K562 (cell line): ENCODE results near the gene FDX2. TPM values are rescaled to one million over a fixed set of nuclear protein-coding genes. Genes with fewer than 3 reads are reported as not detected.

ENCODE experiments used
- EP300 ChIP-seq: IDR thresholded peaks from 2 replicates; pipeline ENCODE4 v1.6.1; 2012; ENCODE audit warnings: low read length, improper control_type of control experiment
- FOSL1 ChIP-seq: fragments of 200-800 bp; sonication (Bioruptor generic); conservative IDR thresholded peaks from 2 replicates; pipeline ENCODE4 v1.6.1; 2016; ENCODE audit warnings: missing genetic modification characterization, missing compliant biosample characterization
- HLTF ChIP-seq: fragments of 450-650 bp; IDR thresholded peaks from 2 replicates; pipeline ENCODE4 v1.6.1; 2016
- HMG20B ChIP-seq: fragments of 250-450 bp; sonication (Bioruptor Pico); IDR thresholded peaks from 2 replicates; pipeline ENCODE4 v1.5.0; 2021; ENCODE audit warnings: mild to moderate bottlenecking
- KHSRP ChIP-seq: fragments of 450-650 bp; IDR thresholded peaks from 2 replicates; pipeline ENCODE4 v1.6.1; 2017
- NR2F6 ChIP-seq: fragments of 450-650 bp; formaldehyde crosslinking; IDR thresholded peaks from 2 replicates; pipeline ENCODE4 v1.4.0; 2020; ENCODE audit warnings: mild to moderate bottlenecking
- RBBP5 ChIP-seq: fragments of 200-600 bp; sonication (generic); IDR thresholded peaks from 2 replicates; pipeline ENCODE4 v1.6.1; 2012; ENCODE audit warnings: borderline replicate concordance, mild to moderate bottlenecking, low read length, control low read depth, inconsistent platforms; ENCODE audit not compliant: insufficient read depth, poor library complexity, severe bottlenecking
- SOX6 ChIP-seq: fragments of 450-650 bp; IDR thresholded peaks from 2 replicates; pipeline ENCODE4 v1.6.1; 2014; ENCODE audit warnings: mild to moderate bottlenecking
- ZBTB8A ChIP-seq: fragments of 450-650 bp; IDR thresholded peaks from 2 replicates; pipeline ENCODE4 v1.6.1; 2018; ENCODE audit warnings: mild to moderate bottlenecking, moderate library complexity; ENCODE audit not compliant: partially characterized antibody
- ZNF589 ChIP-seq: fragments of 200-800 bp; sonication (Bioruptor generic); IDR thresholded peaks from 2 replicates; pipeline ENCODE4 v1.6.1; 2016; ENCODE audit warnings: low read depth, missing genetic modification characterization, missing compliant biosample characterization
- polyA plus RNA-seq, 8 experiments: library from polyadenylated mRNA; depleted of rRNA in 4 of 8; stranded (reverse) in 5 of 8; unstranded in 3 of 8; fragments of >200 nt; fragmentation: Nextera tagmentation in 2 of 8; fragmentation: Illumina TruSeq in 1 of 8; extraction: Ambion mirVana in 2 of 8; extraction: Trizol in 1 of 8; gene quantifications; 2 replicates each; pipeline versions ENCODE4 v1.2.1 to v1.2.3, GENCODE V29; 2011 to 2014; ENCODE audit warnings: inconsistent platforms in 1 of 8, missing spikeins in 1 of 8
- total RNA-seq, 7 experiments: library from RNA; depleted of rRNA in 6 of 7; stranded (reverse); fragments of >200 nt in 6 of 7; fragmentation: Illumina TruSeq in 2 of 7; extraction: Trizol in 2 of 7; gene quantifications; 2 replicates each; pipeline versions ENCODE4 v1.2.1 to v1.2.3, GENCODE V29; 2011 to 2021; ENCODE audit warnings: low replicate concordance in 1 of 7
- TF ChIP-seq, protein P1 (sequence below): sonication (generic); formaldehyde crosslinking; IDR thresholded peaks from 2 replicates; pipeline ENCODE4 v1.8.1; 2023; ENCODE audit warnings: mild to moderate bottlenecking, missing genetic modification reagents
- TF ChIP-seq, protein P2 (sequence below): sonication (generic); formaldehyde crosslinking; IDR thresholded peaks from 2 replicates; pipeline ENCODE4 v1.8.1; 2023; ENCODE audit warnings: mild to moderate bottlenecking, missing genetic modification reagents
- TF ChIP-seq, protein P3 (sequence below): sonication (generic); formaldehyde crosslinking; IDR thresholded peaks from 2 replicates; pipeline ENCODE4 v1.8.0; 2022; ENCODE audit warnings: mild to moderate bottlenecking, low read depth, missing genetic modification reagents
- TF ChIP-seq, protein P4 (sequence below): fragments of 450-650 bp; IDR thresholded peaks from 2 replicates; pipeline ENCODE4 v1.6.1; 2016; ENCODE audit warnings: borderline replicate concordance
- TF ChIP-seq, protein P5 (sequence below): sonication (generic); formaldehyde crosslinking; IDR thresholded peaks from 2 replicates; pipeline ENCODE4 v1.8.0; 2022; ENCODE audit warnings: mild to moderate bottlenecking, missing genetic modification reagents

FDX2 gene
- total and polyA plus RNA-seq, 9 of the 15 experiments (the other 6 are each of a cell fraction or from before 2014, with no cell fraction given), result 2.5 to 49.8 (median 29.7) TPM

DNA sequence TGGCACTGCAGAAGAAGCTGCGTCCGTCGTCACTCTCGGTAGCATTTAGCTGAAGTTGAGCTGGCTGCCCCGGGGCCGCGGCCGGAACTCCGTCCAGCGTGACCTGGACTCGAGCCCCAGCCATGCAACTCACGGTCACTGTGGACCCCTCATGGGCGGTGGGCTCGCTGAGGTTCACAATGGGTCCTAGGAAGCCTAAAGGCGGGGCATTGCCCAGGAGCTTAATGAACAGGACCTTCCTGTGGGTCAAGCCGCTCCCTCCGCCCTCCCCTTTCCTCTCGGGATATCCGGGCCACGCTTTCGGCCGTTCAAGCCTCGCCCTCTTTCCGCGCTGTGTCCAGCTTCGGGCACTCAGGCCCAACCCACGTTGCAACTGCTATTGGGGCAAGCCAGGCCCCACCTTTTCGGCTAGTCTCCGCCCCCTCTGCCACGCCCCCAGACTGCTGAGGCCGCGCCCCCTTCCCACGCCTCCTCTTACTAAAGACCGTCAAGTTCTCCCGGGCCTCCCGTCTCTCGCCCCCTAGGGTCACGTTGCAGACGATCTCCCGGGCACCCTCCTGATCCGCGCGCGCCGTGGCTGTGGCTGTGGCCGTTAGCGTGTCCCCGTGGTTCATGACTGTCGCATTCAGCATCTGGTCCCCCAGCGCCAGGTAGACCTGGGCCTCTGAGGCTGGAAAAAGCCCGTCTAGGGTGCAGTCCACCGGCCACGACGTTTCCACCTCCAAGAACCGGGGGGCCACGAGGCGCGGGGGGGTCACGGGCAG, 19.0 kb upstream of the FDX2 start (continued):
- TF ChIP-seq, protein P1, sequence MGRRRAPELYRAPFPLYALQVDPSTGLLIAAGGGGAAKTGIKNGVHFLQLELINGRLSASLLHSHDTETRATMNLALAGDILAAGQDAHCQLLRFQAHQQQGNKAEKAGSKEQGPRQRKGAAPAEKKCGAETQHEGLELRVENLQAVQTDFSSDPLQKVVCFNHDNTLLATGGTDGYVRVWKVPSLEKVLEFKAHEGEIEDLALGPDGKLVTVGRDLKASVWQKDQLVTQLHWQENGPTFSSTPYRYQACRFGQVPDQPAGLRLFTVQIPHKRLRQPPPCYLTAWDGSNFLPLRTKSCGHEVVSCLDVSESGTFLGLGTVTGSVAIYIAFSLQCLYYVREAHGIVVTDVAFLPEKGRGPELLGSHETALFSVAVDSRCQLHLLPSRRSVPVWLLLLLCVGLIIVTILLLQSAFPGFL (CRISPR knock-in tag), result no peak
- no peak for TF ChIP-seq ZNF589 (CRISPR knock-in tag)
- TF ChIP-seq EP300, result no peak
- TF ChIP-seq, protein P2, sequence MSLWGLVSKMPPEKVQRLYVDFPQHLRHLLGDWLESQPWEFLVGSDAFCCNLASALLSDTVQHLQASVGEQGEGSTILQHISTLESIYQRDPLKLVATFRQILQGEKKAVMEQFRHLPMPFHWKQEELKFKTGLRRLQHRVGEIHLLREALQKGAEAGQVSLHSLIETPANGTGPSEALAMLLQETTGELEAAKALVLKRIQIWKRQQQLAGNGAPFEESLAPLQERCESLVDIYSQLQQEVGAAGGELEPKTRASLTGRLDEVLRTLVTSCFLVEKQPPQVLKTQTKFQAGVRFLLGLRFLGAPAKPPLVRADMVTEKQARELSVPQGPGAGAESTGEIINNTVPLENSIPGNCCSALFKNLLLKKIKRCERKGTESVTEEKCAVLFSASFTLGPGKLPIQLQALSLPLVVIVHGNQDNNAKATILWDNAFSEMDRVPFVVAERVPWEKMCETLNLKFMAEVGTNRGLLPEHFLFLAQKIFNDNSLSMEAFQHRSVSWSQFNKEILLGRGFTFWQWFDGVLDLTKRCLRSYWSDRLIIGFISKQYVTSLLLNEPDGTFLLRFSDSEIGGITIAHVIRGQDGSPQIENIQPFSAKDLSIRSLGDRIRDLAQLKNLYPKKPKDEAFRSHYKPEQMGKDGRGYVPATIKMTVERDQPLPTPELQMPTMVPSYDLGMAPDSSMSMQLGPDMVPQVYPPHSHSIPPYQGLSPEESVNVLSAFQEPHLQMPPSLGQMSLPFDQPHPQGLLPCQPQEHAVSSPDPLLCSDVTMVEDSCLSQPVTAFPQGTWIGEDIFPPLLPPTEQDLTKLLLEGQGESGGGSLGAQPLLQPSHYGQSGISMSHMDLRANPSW (CRISPR knock-in tag), result no peak; the same call in 1 of the 2 replicates
- TF ChIP-seq, protein P3, sequence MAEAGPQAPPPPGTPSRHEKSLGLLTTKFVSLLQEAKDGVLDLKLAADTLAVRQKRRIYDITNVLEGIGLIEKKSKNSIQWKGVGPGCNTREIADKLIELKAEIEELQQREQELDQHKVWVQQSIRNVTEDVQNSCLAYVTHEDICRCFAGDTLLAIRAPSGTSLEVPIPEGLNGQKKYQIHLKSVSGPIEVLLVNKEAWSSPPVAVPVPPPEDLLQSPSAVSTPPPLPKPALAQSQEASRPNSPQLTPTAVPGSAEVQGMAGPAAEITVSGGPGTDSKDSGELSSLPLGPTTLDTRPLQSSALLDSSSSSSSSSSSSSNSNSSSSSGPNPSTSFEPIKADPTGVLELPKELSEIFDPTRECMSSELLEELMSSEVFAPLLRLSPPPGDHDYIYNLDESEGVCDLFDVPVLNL (CRISPR knock-in tag), result no peak; the same call in 1 of the 2 replicates
- TF ChIP-seq NR2F6, result no peak
- TF ChIP-seq FOSL1, result no peak
- TF ChIP-seq ZBTB8A, result no peak
- TF ChIP-seq HMG20B (CRISPR knock-in tag), result no peak
- TF ChIP-seq, protein P4, sequence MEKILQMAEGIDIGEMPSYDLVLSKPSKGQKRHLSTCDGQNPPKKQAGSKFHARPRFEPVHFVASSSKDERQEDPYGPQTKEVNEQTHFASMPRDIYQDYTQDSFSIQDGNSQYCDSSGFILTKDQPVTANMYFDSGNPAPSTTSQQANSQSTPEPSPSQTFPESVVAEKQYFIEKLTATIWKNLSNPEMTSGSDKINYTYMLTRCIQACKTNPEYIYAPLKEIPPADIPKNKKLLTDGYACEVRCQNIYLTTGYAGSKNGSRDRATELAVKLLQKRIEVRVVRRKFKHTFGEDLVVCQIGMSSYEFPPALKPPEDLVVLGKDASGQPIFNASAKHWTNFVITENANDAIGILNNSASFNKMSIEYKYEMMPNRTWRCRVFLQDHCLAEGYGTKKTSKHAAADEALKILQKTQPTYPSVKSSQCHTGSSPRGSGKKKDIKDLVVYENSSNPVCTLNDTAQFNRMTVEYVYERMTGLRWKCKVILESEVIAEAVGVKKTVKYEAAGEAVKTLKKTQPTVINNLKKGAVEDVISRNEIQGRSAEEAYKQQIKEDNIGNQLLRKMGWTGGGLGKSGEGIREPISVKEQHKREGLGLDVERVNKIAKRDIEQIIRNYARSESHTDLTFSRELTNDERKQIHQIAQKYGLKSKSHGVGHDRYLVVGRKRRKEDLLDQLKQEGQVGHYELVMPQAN, result peak; percentile 62; the same call in 1 of the 2 replicates
- TF ChIP-seq RBBP5, result no peak
- TF ChIP-seq KHSRP, result no peak
- TF ChIP-seq SOX6, result no peak
- TF ChIP-seq HLTF, result 0 out of 2 replicates have a peak, but pooled peaks have one; percentile 13
- TF ChIP-seq, protein P5, sequence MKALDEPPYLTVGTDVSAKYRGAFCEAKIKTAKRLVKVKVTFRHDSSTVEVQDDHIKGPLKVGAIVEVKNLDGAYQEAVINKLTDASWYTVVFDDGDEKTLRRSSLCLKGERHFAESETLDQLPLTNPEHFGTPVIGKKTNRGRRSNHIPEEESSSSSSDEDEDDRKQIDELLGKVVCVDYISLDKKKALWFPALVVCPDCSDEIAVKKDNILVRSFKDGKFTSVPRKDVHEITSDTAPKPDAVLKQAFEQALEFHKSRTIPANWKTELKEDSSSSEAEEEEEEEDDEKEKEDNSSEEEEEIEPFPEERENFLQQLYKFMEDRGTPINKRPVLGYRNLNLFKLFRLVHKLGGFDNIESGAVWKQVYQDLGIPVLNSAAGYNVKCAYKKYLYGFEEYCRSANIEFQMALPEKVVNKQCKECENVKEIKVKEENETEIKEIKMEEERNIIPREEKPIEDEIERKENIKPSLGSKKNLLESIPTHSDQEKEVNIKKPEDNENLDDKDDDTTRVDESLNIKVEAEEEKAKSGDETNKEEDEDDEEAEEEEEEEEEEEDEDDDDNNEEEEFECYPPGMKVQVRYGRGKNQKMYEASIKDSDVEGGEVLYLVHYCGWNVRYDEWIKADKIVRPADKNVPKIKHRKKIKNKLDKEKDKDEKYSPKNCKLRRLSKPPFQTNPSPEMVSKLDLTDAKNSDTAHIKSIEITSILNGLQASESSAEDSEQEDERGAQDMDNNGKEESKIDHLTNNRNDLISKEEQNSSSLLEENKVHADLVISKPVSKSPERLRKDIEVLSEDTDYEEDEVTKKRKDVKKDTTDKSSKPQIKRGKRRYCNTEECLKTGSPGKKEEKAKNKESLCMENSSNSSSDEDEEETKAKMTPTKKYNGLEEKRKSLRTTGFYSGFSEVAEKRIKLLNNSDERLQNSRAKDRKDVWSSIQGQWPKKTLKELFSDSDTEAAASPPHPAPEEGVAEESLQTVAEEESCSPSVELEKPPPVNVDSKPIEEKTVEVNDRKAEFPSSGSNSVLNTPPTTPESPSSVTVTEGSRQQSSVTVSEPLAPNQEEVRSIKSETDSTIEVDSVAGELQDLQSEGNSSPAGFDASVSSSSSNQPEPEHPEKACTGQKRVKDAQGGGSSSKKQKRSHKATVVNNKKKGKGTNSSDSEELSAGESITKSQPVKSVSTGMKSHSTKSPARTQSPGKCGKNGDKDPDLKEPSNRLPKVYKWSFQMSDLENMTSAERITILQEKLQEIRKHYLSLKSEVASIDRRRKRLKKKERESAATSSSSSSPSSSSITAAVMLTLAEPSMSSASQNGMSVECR (CRISPR knock-in tag), result 0 out of 2 replicates have a peak, but pooled peaks have one; percentile 38
